Type B pancreatic cell (in vitro differentiated cells): ENCODE results near the gene RNF152. TPM values are rescaled to one million over a fixed set of nuclear protein-coding genes. Genes with fewer than 3 reads are reported as not detected.

Source experiments
- DNase-seq: peaks from one replicate; pipeline ENCODE4 v3.0.0; 2021; ENCODE audit warnings: mixed read lengths; ENCODE audit not compliant: unreplicated experiment; ENCODE audit errors: extremely low spot score
- H3K27ac Mint-ChIP-seq: 2 replicates; pipeline ENCODE4 v1.8.0; 2021; ENCODE audit warnings: mild to moderate bottlenecking, mixed read lengths
- H3K27me3 Mint-ChIP-seq: 2 replicates; pipeline ENCODE4 v1.8.0; 2021; ENCODE audit warnings: mixed read lengths
- H3K36me3 Mint-ChIP-seq: 2 replicates; pipeline ENCODE4 v1.8.0; 2021; ENCODE audit warnings: mixed read lengths
- H3K4me1 Mint-ChIP-seq: one replicate; pipeline ENCODE4 v1.8.0; 2021; ENCODE audit warnings: mixed read lengths; ENCODE audit not compliant: unreplicated experiment
- H3K4me3 Mint-ChIP-seq: 2 replicates; pipeline ENCODE4 v1.8.0; 2021; ENCODE audit warnings: mild to moderate bottlenecking, mixed read lengths
- H3K9me3 Mint-ChIP-seq: 2 replicates; pipeline ENCODE4 v1.8.0; 2021; ENCODE audit warnings: mixed read lengths
- total RNA-seq: library from RNA; stranded (reverse); gene quantifications from 2 replicates; pipeline ENCODE4 v1.2.1, GENCODE V29; 2021; ENCODE audit warnings: low replicate concordance
- TF ChIP-seq, protein P1 (sequence below): fragments of 200-600 bp; sonication (generic); conservative IDR thresholded peaks from 2 replicates; pipeline ENCODE4 v1.5.0; 2021; ENCODE audit warnings: antibody characterized with exemption, mild to moderate bottlenecking

The RNF152 gene
- total RNA-seq, 1 donor from 2014 or later, result 23.6 TPM

DNA sequence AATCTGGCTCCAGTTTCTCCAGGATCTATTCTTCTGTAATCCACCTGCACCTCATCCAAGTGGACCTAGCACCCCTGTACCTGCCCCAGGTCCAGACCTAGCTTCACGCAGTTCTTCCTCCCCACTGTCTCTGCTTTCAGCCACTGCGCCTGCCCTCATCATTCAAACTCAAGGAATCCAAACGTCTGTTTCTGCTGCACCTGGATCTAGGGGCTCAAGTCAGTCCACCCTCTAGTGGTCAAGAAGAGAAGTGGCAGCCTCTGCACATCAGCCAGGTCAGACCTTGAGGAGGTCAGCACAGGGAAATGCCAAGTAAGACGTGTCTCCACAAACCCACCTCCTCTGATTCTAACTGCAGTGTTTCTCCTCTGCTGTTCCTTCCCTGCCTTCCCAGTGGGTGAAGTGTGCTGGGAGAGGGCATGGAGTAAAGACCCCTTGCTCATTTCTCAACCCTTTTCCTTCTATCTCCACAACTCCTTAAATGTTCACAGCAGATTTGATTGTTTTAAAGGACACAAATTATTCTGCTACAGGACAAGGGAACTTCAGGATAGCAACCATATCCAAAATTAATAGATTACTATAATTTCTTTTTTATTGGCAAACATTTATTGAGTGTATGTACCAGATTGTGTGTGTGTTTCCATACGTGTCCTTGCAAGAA lies 8.6 kb upstream of the RNF152 start:
- Mint-ChIP-seq H3K4me3 (no peak overlapping the region), H3K9me3 (peaks cover 10% of the 10 kb centered on the region), H3K4me1 (peaks cover 15% of the 10 kb centered on the region), H3K27me3 (peaks cover 4% of the 10 kb centered on the region), H3K27ac (no peak overlapping the region), H3K36me3 (peaks cover 4% of the 10 kb centered on the region)
- TF ChIP-seq, protein P1, sequence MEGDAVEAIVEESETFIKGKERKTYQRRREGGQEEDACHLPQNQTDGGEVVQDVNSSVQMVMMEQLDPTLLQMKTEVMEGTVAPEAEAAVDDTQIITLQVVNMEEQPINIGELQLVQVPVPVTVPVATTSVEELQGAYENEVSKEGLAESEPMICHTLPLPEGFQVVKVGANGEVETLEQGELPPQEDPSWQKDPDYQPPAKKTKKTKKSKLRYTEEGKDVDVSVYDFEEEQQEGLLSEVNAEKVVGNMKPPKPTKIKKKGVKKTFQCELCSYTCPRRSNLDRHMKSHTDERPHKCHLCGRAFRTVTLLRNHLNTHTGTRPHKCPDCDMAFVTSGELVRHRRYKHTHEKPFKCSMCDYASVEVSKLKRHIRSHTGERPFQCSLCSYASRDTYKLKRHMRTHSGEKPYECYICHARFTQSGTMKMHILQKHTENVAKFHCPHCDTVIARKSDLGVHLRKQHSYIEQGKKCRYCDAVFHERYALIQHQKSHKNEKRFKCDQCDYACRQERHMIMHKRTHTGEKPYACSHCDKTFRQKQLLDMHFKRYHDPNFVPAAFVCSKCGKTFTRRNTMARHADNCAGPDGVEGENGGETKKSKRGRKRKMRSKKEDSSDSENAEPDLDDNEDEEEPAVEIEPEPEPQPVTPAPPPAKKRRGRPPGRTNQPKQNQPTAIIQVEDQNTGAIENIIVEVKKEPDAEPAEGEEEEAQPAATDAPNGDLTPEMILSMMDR, result peak; percentile 91
- no peak for DNase-seq

DNA sequence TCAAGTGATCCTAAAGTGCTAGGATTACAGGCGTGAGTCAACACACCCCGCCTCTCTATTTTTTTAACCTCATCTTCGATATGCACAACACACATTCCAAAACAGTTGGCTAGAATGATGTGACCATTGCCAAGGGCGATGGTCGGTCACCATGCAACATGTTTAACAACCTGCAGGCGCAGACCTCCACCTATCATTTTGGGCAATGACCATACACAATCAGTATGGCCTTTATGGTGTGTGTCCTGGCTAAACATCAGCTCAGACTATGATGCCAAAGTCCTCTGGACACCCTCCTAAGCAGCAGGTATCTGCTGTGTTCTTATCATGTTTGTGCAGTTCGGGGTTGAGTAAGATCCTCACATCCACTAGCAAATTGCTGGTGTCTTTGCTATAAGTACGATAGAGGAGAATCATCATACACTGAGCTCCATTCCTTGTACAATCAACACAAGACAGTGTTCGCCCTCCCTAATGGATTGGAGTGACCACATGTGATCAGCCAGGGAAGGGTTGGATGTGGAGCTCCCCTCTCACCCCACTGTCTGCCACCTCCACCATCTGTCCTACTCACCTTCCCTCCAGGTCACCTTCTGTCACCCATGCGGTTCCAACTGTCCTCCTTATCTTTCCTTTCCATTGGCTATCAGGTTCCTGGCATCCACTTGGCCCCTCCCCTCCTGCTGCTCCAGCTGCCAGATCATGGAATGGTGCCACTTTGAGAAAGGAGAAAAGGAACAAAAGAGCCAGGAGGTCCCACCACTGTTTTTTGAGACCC lies 7.9 kb upstream of the RNF152 start:
- Mint-ChIP-seq H3K27me3 (peaks cover 4% of the 10 kb centered on the region), H3K27ac (peak overlapping the region; percentile 72), H3K4me1 (peaks cover 16% of the 10 kb centered on the region), H3K4me3 (no peak overlapping the region), H3K9me3 (peaks cover 10% of the 10 kb centered on the region), H3K36me3 (peaks cover 4% of the 10 kb centered on the region)
- TF ChIP-seq, protein P1, result no peak
- DNase-seq, result no peak

DNA sequence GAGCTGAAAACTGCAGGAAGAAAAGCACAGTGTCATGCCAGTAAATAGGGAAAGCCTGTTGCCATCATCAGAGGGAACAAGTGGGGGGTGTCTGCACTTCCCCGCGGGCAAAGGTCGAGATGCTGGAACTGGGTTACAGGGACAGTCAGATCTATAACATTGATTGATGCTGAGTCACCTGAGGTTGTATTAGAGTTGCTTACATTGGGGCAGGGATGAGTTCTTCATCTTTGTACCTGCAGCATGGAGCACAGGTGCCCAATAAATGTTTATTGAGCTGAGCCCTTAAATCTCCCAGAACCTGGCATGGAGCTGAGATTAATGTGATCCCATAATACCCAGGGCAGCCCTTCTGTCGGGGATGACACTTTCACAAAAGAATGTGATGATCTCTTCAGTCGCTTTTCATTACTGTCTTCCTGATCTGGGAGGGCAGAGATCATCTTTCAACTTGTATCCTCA lies 5.9 kb upstream of the RNF152 start:
- Mint-ChIP-seq H3K4me3 (peak overlapping the region; percentile 7), H3K27me3 (peaks cover 8% of the 10 kb centered on the region), H3K9me3 (peaks cover 10% of the 10 kb centered on the region), H3K4me1 (peaks cover 21% of the 10 kb centered on the region), H3K27ac (peak overlapping the region; percentile 29), H3K36me3 (peaks cover 4% of the 10 kb centered on the region)
- TF ChIP-seq, protein P1, result no peak
- no peak for DNase-seq

DNA sequence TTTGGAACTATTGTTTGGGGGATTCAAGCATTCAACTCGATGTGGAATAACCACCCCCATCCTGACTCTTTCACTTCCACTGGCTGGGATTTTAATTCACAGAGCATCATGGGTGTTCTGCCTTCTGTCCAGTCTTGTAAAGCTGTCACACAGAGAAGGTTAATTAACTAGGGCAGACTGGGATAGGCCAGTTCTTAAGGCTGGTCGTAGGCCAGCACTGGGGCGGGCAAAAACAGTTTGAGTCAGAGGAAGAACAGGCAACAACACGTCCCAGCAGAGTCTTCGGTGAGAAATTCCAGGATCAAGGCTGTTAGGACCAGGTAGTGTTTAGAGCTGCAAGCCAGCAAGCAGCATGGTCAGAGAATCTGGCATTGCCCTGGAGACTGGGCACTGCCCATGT lies 4.0 kb upstream of the RNF152 start:
- peak overlapping the region; percentile 32 for H3K4me3 Mint-ChIP-seq
- TF ChIP-seq, protein P1, result no peak
- H3K9me3 Mint-ChIP-seq, result peaks cover 10% of the 10 kb centered on the region
- DNase-seq, result no peak
- H3K27ac Mint-ChIP-seq, result peak overlapping the region; percentile 81
- H3K36me3 Mint-ChIP-seq, result peaks cover 4% of the 10 kb centered on the region
- peaks cover 8% of the 10 kb centered on the region for H3K27me3 Mint-ChIP-seq
- H3K4me1 Mint-ChIP-seq, result peaks cover 29% of the 10 kb centered on the region

DNA sequence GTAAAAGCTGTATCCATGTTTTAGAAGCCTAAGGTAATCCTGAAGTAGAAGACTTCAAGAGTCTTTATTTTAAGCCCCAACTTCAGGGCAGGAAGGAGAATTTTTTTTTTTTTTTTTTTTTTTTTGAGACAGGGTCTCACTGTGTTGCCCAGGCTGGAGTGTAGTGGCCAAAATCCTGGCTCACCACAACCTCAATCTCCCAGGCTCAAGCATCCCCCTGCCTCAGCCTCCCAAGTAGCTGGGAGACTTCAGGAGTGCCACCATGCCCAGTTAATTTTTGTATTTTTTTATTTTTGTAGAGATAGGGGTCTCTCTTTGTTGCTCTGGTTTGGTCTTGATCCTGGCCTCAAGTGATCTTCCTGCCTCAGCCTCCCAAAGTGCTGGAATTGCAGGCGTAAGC lies 3.3 kb upstream of the RNF152 start:
- Mint-ChIP-seq H3K4me3 (peak overlapping the region; percentile 44), H3K27me3 (peaks cover 8% of the 10 kb centered on the region), H3K4me1 (peaks cover 28% of the 10 kb centered on the region), H3K27ac (peak overlapping the region; percentile 81), H3K36me3 (peaks cover 7% of the 10 kb centered on the region), H3K9me3 (peaks cover 6% of the 10 kb centered on the region)
- TF ChIP-seq, protein P1, result no peak
- no peak for DNase-seq
